LNCaP clone FGC (cell line): ENCODE results near the gene CDO1.

Source experiments
- DNase-seq: peaks from one replicate; pipeline ENCODE4 v3.0.0-alpha.2; 2011; ENCODE audit warnings: low read depth
- H3K4me3 ChIP-seq: 2 replicates; pipeline ENCODE4 v1.5.1; 2011; ENCODE audit warnings: mild to moderate bottlenecking, low read depth, low read length, control low read depth
- CTCF ChIP-seq: IDR thresholded peaks from 2 replicates; pipeline ENCODE4 v1.5.1; 2012; ENCODE audit warnings: mild to moderate bottlenecking; ENCODE audit not compliant: control insufficient read depth, insufficient read depth; ENCODE audit errors: extremely low read depth

The CDO1 gene

GRCh38 chr5:115854139-115854538 is 37.7 kb upstream of the CDO1 start:
- no peak overlapping the region for H3K4me3 ChIP-seq
- no peak for DNase-seq
- no peak for TF ChIP-seq CTCF

- no peak for TF ChIP-seq CTCF
- DNase-seq: peak; percentile 19
- H3K4me3 ChIP-seq: no peak overlapping the region
Observed at GRCh38 chr5:115850744-115851416, 34.4 kb upstream of the CDO1 start.

GRCh38 chr5:115849258-115849798 is 32.9 kb upstream of the CDO1 start:
- no peak for DNase-seq
- no peak for TF ChIP-seq CTCF
- no peak overlapping the region for H3K4me3 ChIP-seq

- no peak overlapping the region for H3K4me3 ChIP-seq
- TF ChIP-seq CTCF: no peak
- no peak for DNase-seq
Observed at GRCh38 chr5:115847290-115847689, 30.8 kb upstream of the CDO1 start.

- H3K4me3 ChIP-seq: no peak overlapping the region
- DNase-seq: no peak
- no peak for TF ChIP-seq CTCF
Observed at GRCh38 chr5:115844321-115844817, 27.9 kb upstream of the CDO1 start.

- no peak for DNase-seq
- TF ChIP-seq CTCF: no peak
- no peak overlapping the region for H3K4me3 ChIP-seq
Observed at GRCh38 chr5:115843444-115844130, 27.1 kb upstream of the CDO1 start.
